SK-N-SH treated with all-trans-retinoic acid at 6 μM for 48 hours (cell line): ENCODE measurements around the gene ARHGAP24.

Source experiments
- ATAC-seq: fragments of 200-7000 bp; cut with Tn5 transposase; 3 replicates; pipeline ENCODE4 v1.9.1; 2020; ENCODE audit warnings: mild to moderate bottlenecking, moderate library complexity
- BACH2 ChIP-seq: fragments of 250-450 bp; sonication (Bioruptor Pico); IDR thresholded peaks from 2 replicates; pipeline ENCODE4 v1.9.0; 2021; ENCODE audit warnings: mild to moderate bottlenecking, borderline replicate concordance
- CSDC2 ChIP-seq: fragments of 250-450 bp; sonication (Bioruptor Pico); IDR thresholded peaks from 2 replicates; pipeline ENCODE4 v1.5.0; 2020; ENCODE audit warnings: mild to moderate bottlenecking, moderate library complexity
- ESRRG ChIP-seq: fragments of 250-450 bp; sonication (Bioruptor Pico); IDR thresholded peaks from 2 replicates; pipeline ENCODE4 v1.6.1; 2021; ENCODE audit warnings: mild to moderate bottlenecking
- GLIS3 ChIP-seq: fragments of 250-450 bp; sonication (Bioruptor Pico); IDR thresholded peaks from 2 replicates; pipeline ENCODE4 v1.5.0; 2020; ENCODE audit warnings: mild to moderate bottlenecking, moderate library complexity
- OSR1 ChIP-seq: fragments of 250-450 bp; sonication (Bioruptor Pico); IDR thresholded peaks from 2 replicates; pipeline ENCODE4 v1.8.0; 2022; ENCODE audit warnings: moderate library complexity, mild to moderate bottlenecking, inconsistent platforms
- PATZ1 ChIP-seq: fragments of 250-450 bp; sonication (Bioruptor Pico); IDR thresholded peaks from 2 replicates; pipeline ENCODE4 v1.8.0; 2020; ENCODE audit warnings: mild to moderate bottlenecking, moderate library complexity, borderline replicate concordance
- PPARA ChIP-seq: fragments of 250-450 bp; sonication (Bioruptor Pico); IDR thresholded peaks from 2 replicates; pipeline ENCODE4 v1.5.0; 2020; ENCODE audit warnings: mild to moderate bottlenecking, borderline replicate concordance
- RARB ChIP-seq: fragments of 250-450 bp; sonication (Bioruptor Pico); IDR thresholded peaks from 2 replicates; pipeline ENCODE4 v1.8.0; 2021; ENCODE audit warnings: mild to moderate bottlenecking, moderate library complexity
- SNAI2 ChIP-seq: fragments of 250-450 bp; sonication (Bioruptor Pico); IDR thresholded peaks from 2 replicates; pipeline ENCODE4 v1.5.0; 2020; ENCODE audit warnings: mild to moderate bottlenecking, moderate library complexity
- TCF4 ChIP-seq: fragments of 250-450 bp; sonication (Bioruptor Pico); IDR thresholded peaks from 2 replicates; pipeline ENCODE4 v1.8.0; 2021; ENCODE audit warnings: mild to moderate bottlenecking, moderate library complexity, borderline replicate concordance
- TOX ChIP-seq: fragments of 250-450 bp; sonication (Bioruptor Pico); IDR thresholded peaks from 2 replicates; pipeline ENCODE4 v1.8.0; 2021; ENCODE audit warnings: mild to moderate bottlenecking, moderate library complexity, borderline replicate concordance
- ZFP3 ChIP-seq: fragments of 250-450 bp; sonication (Bioruptor Pico); IDR thresholded peaks from 2 replicates; pipeline ENCODE4 v1.5.0; 2020; ENCODE audit warnings: mild to moderate bottlenecking, moderate library complexity
- ZFP30 ChIP-seq: fragments of 450-650 bp; formaldehyde crosslinking; IDR thresholded peaks from 2 replicates; pipeline ENCODE4 v1.5.0; 2022; ENCODE audit warnings: mild to moderate bottlenecking, moderate library complexity
- ZNF8 ChIP-seq: fragments of 450-650 bp; formaldehyde crosslinking; IDR thresholded peaks from 2 replicates; pipeline ENCODE4 v1.5.0; 2020; ENCODE audit warnings: mild to moderate bottlenecking, moderate library complexity
- TF ChIP-seq, protein P1 (sequence below): fragments of 250-450 bp; sonication (Bioruptor Pico); IDR thresholded peaks from 2 replicates; pipeline ENCODE4 v1.5.0; 2020; ENCODE audit warnings: mild to moderate bottlenecking, moderate library complexity
- TF ChIP-seq, protein P2 (sequence below): fragments of 250-450 bp; sonication (Bioruptor Pico); IDR thresholded peaks from 2 replicates; pipeline ENCODE4 v1.5.1; 2021; ENCODE audit warnings: mild to moderate bottlenecking, moderate library complexity
- TF ChIP-seq, protein P3 (sequence below): fragments of 250-450 bp; sonication (Bioruptor Pico); IDR thresholded peaks from 2 replicates; pipeline ENCODE4 v1.8.0; 2021; ENCODE audit warnings: low read depth, mild to moderate bottlenecking, moderate library complexity, borderline replicate concordance

ARHGAP24 gene

GRCh38 chr4:85722807-85723206 lies 247.9 kb downstream of the ARHGAP24 start (continued):
- TF ChIP-seq, protein P1, sequence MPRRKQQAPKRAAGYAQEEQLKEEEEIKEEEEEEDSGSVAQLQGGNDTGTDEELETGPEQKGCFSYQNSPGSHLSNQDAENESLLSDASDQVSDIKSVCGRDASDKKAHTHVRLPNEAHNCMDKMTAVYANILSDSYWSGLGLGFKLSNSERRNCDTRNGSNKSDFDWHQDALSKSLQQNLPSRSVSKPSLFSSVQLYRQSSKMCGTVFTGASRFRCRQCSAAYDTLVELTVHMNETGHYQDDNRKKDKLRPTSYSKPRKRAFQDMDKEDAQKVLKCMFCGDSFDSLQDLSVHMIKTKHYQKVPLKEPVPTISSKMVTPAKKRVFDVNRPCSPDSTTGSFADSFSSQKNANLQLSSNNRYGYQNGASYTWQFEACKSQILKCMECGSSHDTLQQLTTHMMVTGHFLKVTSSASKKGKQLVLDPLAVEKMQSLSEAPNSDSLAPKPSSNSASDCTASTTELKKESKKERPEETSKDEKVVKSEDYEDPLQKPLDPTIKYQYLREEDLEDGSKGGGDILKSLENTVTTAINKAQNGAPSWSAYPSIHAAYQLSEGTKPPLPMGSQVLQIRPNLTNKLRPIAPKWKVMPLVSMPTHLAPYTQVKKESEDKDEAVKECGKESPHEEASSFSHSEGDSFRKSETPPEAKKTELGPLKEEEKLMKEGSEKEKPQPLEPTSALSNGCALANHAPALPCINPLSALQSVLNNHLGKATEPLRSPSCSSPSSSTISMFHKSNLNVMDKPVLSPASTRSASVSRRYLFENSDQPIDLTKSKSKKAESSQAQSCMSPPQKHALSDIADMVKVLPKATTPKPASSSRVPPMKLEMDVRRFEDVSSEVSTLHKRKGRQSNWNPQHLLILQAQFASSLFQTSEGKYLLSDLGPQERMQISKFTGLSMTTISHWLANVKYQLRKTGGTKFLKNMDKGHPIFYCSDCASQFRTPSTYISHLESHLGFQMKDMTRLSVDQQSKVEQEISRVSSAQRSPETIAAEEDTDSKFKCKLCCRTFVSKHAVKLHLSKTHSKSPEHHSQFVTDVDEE: no peak

- ATAC-seq: no peak
- TF ChIP-seq BACH2 (CRISPR knock-in tag) (no peak), TOX (CRISPR knock-in tag) (no peak), PPARA (CRISPR knock-in tag) (no peak), ZFP30 (CRISPR knock-in tag) (no peak), SNAI2 (CRISPR knock-in tag) (no peak), ESRRG (CRISPR knock-in tag) (no peak), TCF4 (CRISPR knock-in tag) (no peak)
- TF ChIP-seq, protein P1: no peak
Observed at GRCh38 chr4:85724791-85725563, 250.0 kb downstream of the ARHGAP24 start.

DNA sequence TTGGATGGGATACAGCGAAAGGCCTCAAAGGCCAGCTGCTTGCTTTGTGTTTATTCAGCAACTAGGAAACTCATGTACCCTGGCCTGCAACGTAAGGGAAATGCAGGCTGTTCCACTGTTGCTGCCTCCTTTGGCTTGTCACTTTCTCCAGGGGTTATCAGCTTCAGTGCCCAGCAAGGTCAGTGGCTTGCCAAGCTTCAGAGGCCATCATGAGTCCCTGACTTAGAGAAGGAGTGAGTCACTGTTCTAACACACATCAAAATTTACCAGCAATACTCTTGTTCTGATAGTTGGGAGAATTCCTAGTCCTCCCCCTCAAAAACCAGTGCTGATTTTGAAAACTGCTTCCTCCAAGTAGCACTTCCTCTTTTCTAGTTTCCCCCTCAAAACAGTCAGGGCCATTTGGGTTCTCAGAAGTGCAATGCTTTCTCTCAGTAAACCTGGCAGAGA lies 250.8 kb downstream of the ARHGAP24 start:
- no peak for ATAC-seq
- TF ChIP-seq PATZ1 (CRISPR knock-in tag) (no peak), ESRRG (CRISPR knock-in tag) (no peak), SNAI2 (CRISPR knock-in tag) (no peak), ZNF8 (no peak), OSR1 (CRISPR knock-in tag) (no peak), RARB (CRISPR knock-in tag) (no peak), TCF4 (CRISPR knock-in tag) (no peak), GLIS3 (CRISPR knock-in tag) (no peak), ZFP3 (CRISPR knock-in tag) (no peak), PPARA (CRISPR knock-in tag) (no peak), BACH2 (CRISPR knock-in tag) (no peak), CSDC2 (CRISPR knock-in tag) (no peak)
- TF ChIP-seq, protein P2, sequence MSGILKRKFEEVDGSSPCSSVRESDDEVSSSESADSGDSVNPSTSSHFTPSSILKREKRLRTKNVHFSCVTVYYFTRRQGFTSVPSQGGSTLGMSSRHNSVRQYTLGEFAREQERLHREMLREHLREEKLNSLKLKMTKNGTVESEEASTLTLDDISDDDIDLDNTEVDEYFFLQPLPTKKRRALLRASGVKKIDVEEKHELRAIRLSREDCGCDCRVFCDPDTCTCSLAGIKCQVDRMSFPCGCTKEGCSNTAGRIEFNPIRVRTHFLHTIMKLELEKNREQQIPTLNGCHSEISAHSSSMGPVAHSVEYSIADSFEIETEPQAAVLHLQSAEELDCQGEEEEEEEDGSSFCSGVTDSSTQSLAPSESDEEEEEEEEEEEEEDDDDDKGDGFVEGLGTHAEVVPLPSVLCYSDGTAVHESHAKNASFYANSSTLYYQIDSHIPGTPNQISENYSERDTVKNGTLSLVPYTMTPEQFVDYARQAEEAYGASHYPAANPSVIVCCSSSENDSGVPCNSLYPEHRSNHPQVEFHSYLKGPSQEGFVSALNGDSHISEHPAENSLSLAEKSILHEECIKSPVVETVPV: no peak
- TF ChIP-seq, protein P1: no peak
- TF ChIP-seq, protein P3, sequence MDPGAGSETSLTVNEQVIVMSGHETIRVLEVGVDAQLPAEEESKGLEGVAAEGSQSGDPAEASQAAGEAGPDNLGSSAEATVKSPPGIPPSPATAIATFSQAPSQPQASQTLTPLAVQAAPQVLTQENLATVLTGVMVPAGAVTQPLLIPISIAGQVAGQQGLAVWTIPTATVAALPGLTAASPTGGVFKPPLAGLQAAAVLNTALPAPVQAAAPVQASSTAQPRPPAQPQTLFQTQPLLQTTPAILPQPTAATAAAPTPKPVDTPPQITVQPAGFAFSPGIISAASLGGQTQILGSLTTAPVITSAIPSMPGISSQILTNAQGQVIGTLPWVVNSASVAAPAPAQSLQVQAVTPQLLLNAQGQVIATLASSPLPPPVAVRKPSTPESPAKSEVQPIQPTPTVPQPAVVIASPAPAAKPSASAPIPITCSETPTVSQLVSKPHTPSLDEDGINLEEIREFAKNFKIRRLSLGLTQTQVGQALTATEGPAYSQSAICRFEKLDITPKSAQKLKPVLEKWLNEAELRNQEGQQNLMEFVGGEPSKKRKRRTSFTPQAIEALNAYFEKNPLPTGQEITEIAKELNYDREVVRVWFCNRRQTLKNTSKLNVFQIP (CRISPR knock-in tag): no peak
